OCI-LY7 (cell line): ENCODE data around the gene PDRG1. TPM values are rescaled to one million over a fixed set of nuclear protein-coding genes. Genes with fewer than 3 reads are reported as not detected.
A peak's percentile ranks its signal among the peaks of the same experiment; 100 is the strongest.

Source experiments
- BruUV-seq: library from RNA; stranded (reverse); fragments of 400-500 nt; replicated peaks from 2 replicates; lab custom pipeline; 2021; lab: Mats Ljungman, UMichigan
- CTCF ChIA-PET: fragments of 300-600 bp; sonication (Branson Sonifier 250); formaldehyde crosslinking; loops from one replicate; lab custom pipeline; 2022; ENCODE audit warnings: antibody characterized with exemption; ENCODE audit not compliant: unreplicated experiment; lab: Charles Lee
- POLR2A ChIA-PET: fragments of 300-600 bp; sonication (Branson Sonifier 250); formaldehyde crosslinking; loops from one replicate; lab custom pipeline; 2022; ENCODE audit warnings: antibody characterized with exemption; lab: Charles Lee
- DNase-seq: peaks from one replicate; pipeline ENCODE4 v3.0.0-alpha.2; 2015; ENCODE audit warnings: low spot score
- H2AFZ ChIP-seq: fragments of 200-600 bp; sonication (generic), shearing (Covaris generic); 2 replicates; pipeline ENCODE4 v1.6.1; 2014; ENCODE audit warnings: mild to moderate bottlenecking, antibody characterized with exemption, low read length, moderate library complexity
- H3K27ac ChIP-seq: fragments of 200-600 bp; sonication (generic); 2 replicates; pipeline ENCODE4 v1.5.1; 2014; ENCODE audit warnings: mixed run types, low read depth, mild to moderate bottlenecking, moderate library complexity, low read length, inconsistent platforms; ENCODE audit not compliant: poor library complexity, severe bottlenecking
- H3K36me3 ChIP-seq: fragments of 200-600 bp; sonication (generic); 2 replicates; pipeline ENCODE4 v1.6.1; 2014; ENCODE audit warnings: mild to moderate bottlenecking, antibody characterized with exemption, low read length, moderate library complexity, mixed read lengths; ENCODE audit not compliant: insufficient read depth
- H3K4me1 ChIP-seq: fragments of 200-600 bp; sonication (generic); 2 replicates; pipeline ENCODE4 v1.5.1; 2014; ENCODE audit warnings: mild to moderate bottlenecking, low read length; ENCODE audit not compliant: insufficient read depth, poor library complexity, severe bottlenecking
- H3K4me2 ChIP-seq: fragments of 200-600 bp; sonication (generic); 2 replicates; pipeline ENCODE4 v1.6.1; 2014; ENCODE audit warnings: mild to moderate bottlenecking, low read length
- H3K4me3 ChIP-seq: fragments of 200-600 bp; sonication (generic); 2 replicates; pipeline ENCODE4 v1.5.1; 2014; ENCODE audit warnings: mild to moderate bottlenecking, low read depth, low read length; ENCODE audit not compliant: poor library complexity, severe bottlenecking
- H3K79me2 ChIP-seq: fragments of 200-600 bp; sonication (generic); 2 replicates; pipeline ENCODE4 v1.6.1; 2016; ENCODE audit warnings: low read depth, mild to moderate bottlenecking, low read length, moderate library complexity, mixed read lengths; ENCODE audit not compliant: insufficient read depth
- H3K9me2 ChIP-seq: fragments of 200-600 bp; sonication (generic); 2 replicates; pipeline ENCODE4 v1.6.1; 2016; ENCODE audit warnings: mild to moderate bottlenecking, low read length, mixed read lengths; ENCODE audit not compliant: insufficient read depth
- H3K9me3 ChIP-seq: fragments of 200-600 bp; sonication (generic); 2 replicates; pipeline ENCODE4 v1.6.1; 2014; ENCODE audit warnings: mild to moderate bottlenecking, mixed run types, low read length, mixed read lengths
- H4K20me1 ChIP-seq: fragments of 200-600 bp; sonication (generic); 2 replicates; pipeline ENCODE4 v1.6.1; 2014; ENCODE audit warnings: mild to moderate bottlenecking, antibody characterized with exemption, low read length, moderate library complexity, mixed read lengths; ENCODE audit not compliant: insufficient read depth
- CTCF ChIP-seq: fragments of 200-600 bp; sonication (generic); conservative IDR thresholded peaks from 2 replicates; pipeline ENCODE4 v1.5.1; 2014; ENCODE audit warnings: mild to moderate bottlenecking, antibody characterized with exemption, low read length, moderate library complexity, mixed read lengths
- EZH2phosphoT487 ChIP-seq: fragments of 200-600 bp; sonication (generic); IDR thresholded peaks from 2 replicates; pipeline ENCODE4 v1.6.1; 2018; ENCODE audit warnings: low read depth, borderline replicate concordance, mild to moderate bottlenecking, mixed run types, antibody characterized with exemption, low read length, moderate library complexity, mixed read lengths
- intact Hi-C: fragments of 100-400 bp; cut with micrococcal nuclease; formaldehyde crosslinking; loops from one replicate; pipeline ENCODE4 v1.10.0; 2022; ENCODE audit not compliant: unreplicated experiment
- total RNA-seq, 2 experiments: library from RNA; depleted of rRNA in 1 of 2; stranded (reverse); fragments of >200 nt in 1 of 2; shearing (Covaris generic) in 1 of 2; gene quantifications; 2 replicates each; pipeline ENCODE4 v1.2.3, GENCODE V29; 2014 to 2022

Gene PDRG1
- total RNA-seq, 2 experiments from 2014 or later, result 9.7 to 22.5 TPM

GRCh38 chr20:31945785-31946184 is 6.1 kb downstream of the PDRG1 start:
- peaks cover 10% of the 10 kb centered on the region for H3K4me1 ChIP-seq
- peaks cover 13% of the 10 kb centered on the region for H3K9me3 ChIP-seq
- 0 out of 2 replicates have a peak, but pooled peaks cover 4% of the 10 kb centered on the region for H4K20me1 ChIP-seq
- peaks cover 14% of the 10 kb centered on the region for H3K79me2 ChIP-seq
- no peak overlapping the region for H3K4me2 ChIP-seq
- BruUV-seq, result no TSS peak
- H3K27ac ChIP-seq, result no peak overlapping the region
- no peaks in the 10 kb centered on the region for H3K9me2 ChIP-seq
- no peak overlapping the region for H2AFZ ChIP-seq
- CTCF ChIA-PET, result interaction anchor here (0.6 kb wide), 1 partner anchor 93 kb away, joined by 3 read pairs; no protein-coding TSS in a partner anchor
- POLR2A ChIA-PET, result interaction anchor here (0.5 kb wide), 1 partner anchor 193 kb away, joined by 4 read pairs; no protein-coding TSS in a partner anchor
- intact Hi-C loops, result no loop called here
- H3K36me3 ChIP-seq, result peaks cover 83% of the 10 kb centered on the region
- DNase-seq, result no peak
- TF ChIP-seq EZH2phosphoT487 (no peak), CTCF (no peak)
- no peak overlapping the region for H3K4me3 ChIP-seq

GRCh38 chr20:31945319-31945718 is 6.5 kb downstream of the PDRG1 start:
- H3K79me2 ChIP-seq, result peaks cover 10% of the 10 kb centered on the region
- H3K9me2 ChIP-seq, result no peaks in the 10 kb centered on the region
- intact Hi-C loops, result no loop called here
- H3K27ac ChIP-seq, result no peak overlapping the region
- peaks cover 5% of the 10 kb centered on the region for H3K4me1 ChIP-seq
- H3K4me3 ChIP-seq, result no peak overlapping the region
- H3K36me3 ChIP-seq, result peaks cover 81% of the 10 kb centered on the region
- BruUV-seq, result TSS peak; percentile 32
- no peak for DNase-seq
- no peak overlapping the region for H3K4me2 ChIP-seq
- peaks cover 13% of the 10 kb centered on the region for H3K9me3 ChIP-seq
- H4K20me1 ChIP-seq, result no peaks in the 10 kb centered on the region
- ChIA-PET CTCF (interaction anchor here (0.6 kb wide), 1 partner anchor 92 kb away, joined by 3 read pairs; no protein-coding TSS in a partner anchor), POLR2A (interaction anchor here (0.5 kb wide), 1 partner anchor 193 kb away, joined by 4 read pairs; no protein-coding TSS in a partner anchor)
- H2AFZ ChIP-seq, result no peak overlapping the region
- TF ChIP-seq CTCF, result no peak
- TF ChIP-seq EZH2phosphoT487, result no peak

GRCh38 chr20:31943052-31943471 is 8.8 kb downstream of the PDRG1 start:
- H3K4me3 ChIP-seq, result no peak overlapping the region
- DNase-seq, result no peak
- no peak overlapping the region for H3K4me2 ChIP-seq
- ChIA-PET POLR2A (no interaction called here), CTCF (interaction anchor here (1.3 kb wide), 1 partner anchor 90 kb away, joined by 4 read pairs; no protein-coding TSS in a partner anchor)
- BruUV-seq, result no TSS peak
- no peaks in the 10 kb centered on the region for H3K79me2 ChIP-seq
- H4K20me1 ChIP-seq, result no peaks in the 10 kb centered on the region
- TF ChIP-seq EZH2phosphoT487, result no peak
- no peak for TF ChIP-seq CTCF
- H3K9me2 ChIP-seq, result no peaks in the 10 kb centered on the region
- intact Hi-C loops, result no loop called here
- H3K9me3 ChIP-seq, result peaks cover 5% of the 10 kb centered on the region
- no peak overlapping the region for H2AFZ ChIP-seq
- H3K36me3 ChIP-seq, result peaks cover 58% of the 10 kb centered on the region
- no peak overlapping the region for H3K27ac ChIP-seq
- H3K4me1 ChIP-seq, result no peaks in the 10 kb centered on the region
